ENCODE measurements around the gene CACNG1.

CACNG1 gene

DNA sequence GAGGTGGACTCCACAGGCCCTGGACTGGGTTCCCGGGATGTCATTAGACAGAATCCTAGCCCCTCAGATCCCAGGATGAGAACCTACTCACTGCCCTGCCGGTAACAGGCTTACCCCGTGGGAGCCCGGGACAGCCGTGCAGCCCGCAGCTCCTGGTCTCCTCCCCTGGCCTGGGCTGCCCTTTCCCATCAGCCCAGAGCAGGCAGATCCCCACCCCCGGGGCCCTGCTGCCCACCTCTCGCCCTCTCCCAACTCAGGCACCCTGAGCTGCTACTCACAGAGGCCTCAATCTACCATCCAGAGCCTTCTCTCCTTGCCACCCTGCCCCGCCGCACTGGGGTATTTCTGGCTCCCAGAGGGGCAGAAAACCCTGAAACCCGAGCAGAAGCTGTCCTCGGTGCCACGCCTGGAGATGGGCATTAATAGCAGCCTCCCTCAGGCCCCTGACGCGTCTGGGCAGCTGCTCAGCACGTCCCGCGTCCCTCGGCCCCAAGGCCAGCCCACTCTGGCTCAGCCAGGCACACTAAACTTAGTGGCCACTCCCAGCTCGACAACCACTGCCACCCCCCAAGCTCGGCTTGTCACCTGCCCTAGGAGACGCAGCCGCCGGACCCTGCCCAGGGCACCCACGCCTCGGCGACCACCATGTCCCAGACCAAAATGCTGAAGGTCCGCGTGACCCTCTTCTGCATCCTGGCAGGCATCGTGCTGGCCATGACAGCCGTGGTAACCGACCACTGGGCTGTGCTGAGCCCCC lies at the start of gene CACNG1:
TSS of gene CACNG1 (plus strand) at position 539 of the 757 bp plus-strand sequence. CDS start at position 646, 107 bp downstream.
- no peak for DNase-seq (ENCODE audit: low read depth in 2 of 2)

DNA sequence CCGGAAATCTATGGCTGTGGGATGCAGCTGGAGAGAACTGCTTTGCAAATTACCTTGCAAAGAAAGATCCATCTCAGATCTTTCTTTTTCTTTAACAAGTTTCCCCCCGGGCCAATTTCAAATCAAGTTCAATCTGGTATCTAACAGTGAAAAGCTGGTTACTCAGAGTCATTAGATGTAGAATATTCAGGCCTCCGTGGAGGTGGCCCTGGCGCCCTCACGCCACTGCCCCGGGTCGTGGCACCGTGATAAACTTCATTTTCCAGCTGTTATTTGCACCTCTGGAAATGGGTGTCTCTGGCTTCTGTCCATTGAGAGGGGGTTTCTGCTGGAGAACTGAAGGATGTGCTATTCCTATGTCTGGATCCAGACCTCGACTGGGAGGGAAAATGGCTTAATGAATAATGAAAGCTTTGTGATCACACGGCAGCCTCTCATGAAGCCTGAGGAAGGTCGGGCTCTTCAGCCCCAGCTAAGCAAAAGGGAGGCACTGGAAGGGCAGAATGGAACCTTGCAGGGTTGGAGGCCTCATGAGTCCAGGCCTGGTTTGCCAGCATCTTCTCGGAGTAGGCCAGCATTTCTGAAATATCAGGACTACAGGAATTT lies 49.3 kb upstream of the CACNG1 start:
- no peak for DNase-seq (ENCODE audit: low read depth in 2 of 2)

DNA sequence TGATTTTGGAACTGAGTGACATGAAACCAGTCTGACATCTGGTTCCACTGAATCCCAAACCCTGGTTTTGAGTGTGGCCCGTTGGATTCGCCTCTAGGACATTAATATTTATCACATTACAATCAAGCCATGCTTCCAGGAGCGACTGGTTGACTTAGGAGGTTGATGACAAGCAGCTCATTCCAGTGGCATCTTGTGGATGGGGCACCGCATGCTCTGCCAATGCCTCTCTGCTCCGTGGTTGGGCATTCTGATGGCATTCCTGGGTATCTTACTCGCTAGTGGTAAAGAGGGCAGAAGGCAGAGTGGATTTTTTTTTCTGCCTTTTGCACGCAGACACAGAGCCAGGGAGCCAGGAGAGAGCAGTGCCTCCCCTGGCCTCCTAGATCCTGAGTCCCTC lies 48.4 kb upstream of the CACNG1 start:
- no peak for DNase-seq (ENCODE audit: low read depth in 2 of 2)

DNA sequence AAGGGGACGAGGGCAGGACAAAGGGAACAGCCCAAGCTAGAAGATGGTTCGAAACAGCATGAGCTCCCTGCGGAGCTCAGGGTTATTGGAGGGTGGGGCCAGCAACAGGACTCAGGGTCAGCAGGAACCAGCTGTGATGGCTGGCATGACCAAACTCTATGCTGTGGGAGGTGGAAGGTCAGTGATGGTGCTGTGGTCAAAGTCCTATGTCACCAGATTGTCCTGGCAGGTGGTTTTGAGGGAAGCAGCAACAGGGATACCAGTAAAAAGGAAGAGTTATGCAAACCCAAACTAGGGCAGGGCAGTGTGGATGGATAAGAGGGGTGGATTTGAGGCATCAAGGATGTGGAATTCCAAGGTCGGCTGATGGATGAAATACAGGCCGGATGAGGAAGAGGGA lies 47.4 kb upstream of the CACNG1 start:
- no peak for DNase-seq (ENCODE audit: low read depth in 2 of 2)

DNA sequence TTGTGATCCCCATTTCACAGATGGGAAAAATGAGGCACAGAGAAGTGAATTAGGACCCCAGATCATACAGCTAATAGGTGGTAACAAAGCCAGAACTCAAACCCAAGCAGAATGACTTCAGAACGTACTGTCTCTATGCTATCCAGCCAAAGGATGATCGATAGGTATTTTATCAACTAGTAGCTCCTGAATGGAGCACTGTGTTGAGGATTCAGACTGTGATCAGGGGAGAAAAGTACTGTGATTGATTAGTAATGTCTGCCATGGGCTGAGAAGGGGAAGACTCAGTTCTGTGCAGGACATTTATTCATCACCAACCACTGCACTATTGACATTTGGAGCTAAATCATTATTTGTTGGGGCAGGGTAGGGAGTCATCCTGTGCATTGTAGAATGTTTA lies 41.1 kb upstream of the CACNG1 start:
- no peak for DNase-seq (ENCODE audit: low read depth in 2 of 2)

DNA sequence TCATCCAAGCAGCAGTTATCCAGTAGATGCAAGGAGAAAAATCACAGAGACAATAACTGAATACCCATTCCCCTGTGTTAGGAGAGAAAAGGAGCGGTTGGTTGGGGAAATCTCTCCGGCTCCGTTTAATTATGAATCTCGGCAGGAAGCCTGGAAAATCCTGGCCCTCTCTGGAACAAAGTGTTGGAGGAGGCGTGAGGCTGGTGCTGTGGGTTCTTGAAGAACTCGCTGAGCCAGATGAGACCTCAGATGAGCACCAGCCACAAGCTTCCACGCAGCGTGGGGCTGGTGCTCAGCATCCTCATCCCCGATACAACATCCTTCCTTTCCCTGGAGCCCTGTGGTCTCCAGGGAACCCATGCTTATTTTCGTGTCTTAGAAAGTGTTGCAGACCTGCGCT lies 40.2 kb upstream of the CACNG1 start:
- no peak for DNase-seq (ENCODE audit: low read depth in 2 of 2)

DNA sequence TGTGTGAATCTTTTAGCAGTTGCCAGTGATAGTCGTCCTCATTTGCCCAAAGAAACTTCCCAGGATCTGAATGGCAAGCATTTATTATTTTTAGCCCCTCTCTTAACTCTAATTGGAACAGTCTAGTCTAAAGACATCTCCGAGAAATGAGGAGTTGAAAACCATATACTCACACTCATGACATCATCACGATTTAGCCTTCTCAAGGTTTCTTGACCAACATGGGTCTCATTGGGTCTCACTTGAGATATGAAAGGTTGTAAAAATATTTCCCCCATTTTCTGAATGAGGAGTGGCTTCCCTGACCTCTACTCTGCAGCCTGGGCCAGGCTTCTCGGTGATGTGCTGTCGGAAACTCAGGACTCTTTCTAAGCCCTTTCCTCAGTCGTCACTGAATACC lies 37.1 kb upstream of the CACNG1 start:
- no peak for DNase-seq (ENCODE audit: low read depth in 2 of 2)

- DNase-seq (ENCODE audit: low read depth in 2 of 2), result no peak
Observed at GRCh38 chr17:67008101-67008500, 36.3 kb upstream of the CACNG1 start.

GRCh38 chr17:67011527-67012175 lies 32.7 kb upstream of the CACNG1 start:
- no peak for DNase-seq (ENCODE audit: low read depth in 2 of 2)

DNA sequence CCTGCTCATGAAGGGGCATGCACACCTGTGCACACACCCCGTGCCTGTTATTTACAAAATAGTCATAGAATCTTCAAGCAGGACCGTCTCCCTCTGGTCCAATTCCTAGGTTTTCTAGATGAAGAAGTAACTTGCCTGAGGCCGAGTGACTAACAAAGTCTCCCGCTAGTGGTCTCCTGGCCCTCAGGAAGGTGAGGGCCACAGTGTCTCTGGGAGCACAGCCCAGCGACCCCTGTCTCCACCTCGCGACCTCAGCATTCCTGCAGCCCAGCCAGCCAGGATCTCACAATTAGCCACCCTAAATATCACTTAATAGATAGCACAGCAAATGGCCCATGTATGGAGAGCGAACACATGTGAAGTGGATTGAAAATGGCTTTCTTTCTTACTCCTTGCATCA lies 30.5 kb upstream of the CACNG1 start:
- no peak for DNase-seq (ENCODE audit: low read depth in 2 of 2)

DNA sequence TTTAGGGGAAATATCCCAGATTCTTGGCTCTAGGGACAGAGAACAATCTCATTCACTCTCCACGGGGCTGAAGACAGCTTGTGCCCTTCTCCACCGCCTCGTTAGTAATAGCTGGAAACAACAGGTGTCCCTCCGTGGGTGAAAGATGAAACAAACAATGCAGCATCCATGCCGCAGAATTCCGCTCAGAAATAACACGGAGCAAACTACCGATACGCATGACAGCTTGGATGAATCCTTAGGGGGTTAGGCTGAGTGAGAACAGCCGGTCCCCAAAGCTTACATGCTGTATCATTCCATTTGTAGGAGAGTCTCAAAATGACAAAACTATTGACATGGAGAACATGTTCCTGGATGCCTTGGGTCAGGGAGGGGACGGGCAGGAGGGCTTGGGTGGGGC lies 29.4 kb upstream of the CACNG1 start:
- DNase-seq (ENCODE audit: low read depth in 2 of 2), result no peak

GRCh38 chr17:67016039-67016762 lies 28.2 kb upstream of the CACNG1 start:
- no peak for DNase-seq (ENCODE audit: low read depth in 2 of 2)

DNA sequence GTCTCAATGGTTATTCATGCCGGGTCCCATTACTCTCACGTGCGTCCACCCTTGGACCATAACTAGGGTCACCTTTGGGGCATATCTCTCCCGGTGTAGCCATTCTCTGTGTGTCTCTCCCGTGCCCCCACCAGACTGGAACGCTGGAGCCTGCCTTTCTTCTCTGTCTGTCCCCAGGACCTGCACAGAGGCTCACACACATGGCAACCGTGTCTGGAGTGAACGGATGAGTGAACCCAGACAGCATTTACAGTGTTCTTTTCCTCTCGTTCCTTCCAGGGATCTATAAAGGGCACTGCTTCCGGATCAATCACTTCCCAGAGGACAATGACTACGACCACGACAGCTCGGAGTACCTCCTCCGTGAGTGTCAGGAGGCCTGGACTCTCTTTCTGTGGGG lies 26.4 kb upstream of the CACNG1 start:
- DNase-seq (ENCODE audit: low read depth in 2 of 2), result no peak

GRCh38 chr17:67018471-67019434 lies 25.6 kb upstream of the CACNG1 start:
- DNase-seq (ENCODE audit: low read depth in 2 of 2), result no peak

GRCh38 chr17:67019809-67020208 lies 24.5 kb upstream of the CACNG1 start:
- DNase-seq (ENCODE audit: low read depth in 2 of 2), result no peak

DNA sequence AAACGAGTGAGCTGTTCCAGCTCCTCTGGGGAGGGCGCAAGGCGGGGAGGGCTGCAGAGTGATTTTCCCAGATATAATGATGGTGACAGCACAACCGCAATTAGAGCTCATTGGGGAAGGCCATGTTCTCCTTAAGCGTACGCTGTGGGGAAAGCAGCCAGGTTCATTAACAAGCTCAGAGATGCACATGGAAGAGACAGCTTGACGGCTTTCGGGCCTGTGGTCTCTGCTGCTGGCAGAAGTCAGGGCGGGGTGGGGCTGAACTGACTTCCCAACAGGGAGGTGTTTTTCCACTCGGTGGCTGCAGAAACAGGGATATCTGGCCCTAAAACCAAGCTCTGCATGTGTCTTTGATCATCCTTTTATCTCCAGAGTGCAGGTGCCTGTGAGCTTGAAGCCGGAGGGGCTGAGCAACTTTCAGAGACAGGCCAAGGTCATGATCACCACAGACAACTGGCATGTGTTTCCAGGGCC lies 24.0 kb upstream of the CACNG1 start:
- no peak for DNase-seq (ENCODE audit: low read depth in 2 of 2)

DNA sequence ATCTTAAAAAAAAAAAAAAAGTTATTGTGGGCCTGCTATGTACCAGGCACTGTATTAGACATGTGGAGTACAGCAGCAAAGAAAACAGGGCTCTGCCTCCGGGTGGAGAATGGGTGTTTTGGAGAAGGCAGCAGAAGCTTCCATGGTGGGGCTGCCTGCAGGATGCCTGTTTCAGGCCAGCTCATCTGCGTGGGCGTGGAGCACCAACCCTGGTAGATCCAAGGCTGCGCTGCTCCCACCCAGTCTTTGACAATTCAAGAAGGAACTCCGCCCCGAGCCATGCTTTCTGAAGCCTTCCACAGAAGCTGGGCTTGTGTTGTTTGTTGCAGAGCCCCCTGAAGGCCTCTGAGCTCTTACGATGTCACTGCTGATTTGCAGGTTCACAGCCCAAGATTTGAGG lies 23.2 kb upstream of the CACNG1 start:
- DNase-seq (ENCODE audit: low read depth in 2 of 2), result no peak

DNA sequence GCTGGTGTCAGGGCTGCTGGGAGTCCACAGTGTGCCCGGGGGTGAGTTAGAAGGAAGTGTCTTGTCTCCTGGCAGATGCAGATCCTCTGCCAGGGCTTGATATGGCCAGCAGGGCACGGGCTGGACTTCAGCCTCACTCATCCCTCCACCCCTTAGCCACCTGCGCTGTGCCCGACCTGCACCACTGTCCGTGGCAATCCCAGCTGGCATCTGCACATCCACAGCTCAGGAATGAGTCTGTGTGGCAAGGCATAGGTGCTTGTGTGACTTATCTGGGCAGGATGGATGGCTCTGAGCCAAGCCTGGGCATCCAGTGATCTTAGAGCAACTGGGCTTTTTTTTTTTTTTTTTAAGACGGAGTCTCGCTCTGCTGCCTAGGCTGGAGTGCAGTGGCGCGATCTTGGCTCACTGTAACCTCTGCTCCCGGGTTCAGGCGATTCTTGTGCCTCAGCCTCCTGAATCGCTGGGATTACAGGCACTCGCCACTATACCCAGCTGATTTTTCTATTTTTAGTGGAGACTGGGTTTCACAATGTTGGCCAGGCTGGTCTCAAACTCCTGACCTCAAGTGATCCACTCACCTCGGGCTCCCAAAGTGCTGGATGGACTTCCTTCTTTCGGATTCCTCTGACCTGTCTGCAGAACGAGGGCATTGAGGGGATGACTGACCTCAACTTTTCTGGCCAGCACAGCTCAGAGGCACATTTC lies 22.5 kb upstream of the CACNG1 start:
- no peak for DNase-seq (ENCODE audit: low read depth in 2 of 2)

DNA sequence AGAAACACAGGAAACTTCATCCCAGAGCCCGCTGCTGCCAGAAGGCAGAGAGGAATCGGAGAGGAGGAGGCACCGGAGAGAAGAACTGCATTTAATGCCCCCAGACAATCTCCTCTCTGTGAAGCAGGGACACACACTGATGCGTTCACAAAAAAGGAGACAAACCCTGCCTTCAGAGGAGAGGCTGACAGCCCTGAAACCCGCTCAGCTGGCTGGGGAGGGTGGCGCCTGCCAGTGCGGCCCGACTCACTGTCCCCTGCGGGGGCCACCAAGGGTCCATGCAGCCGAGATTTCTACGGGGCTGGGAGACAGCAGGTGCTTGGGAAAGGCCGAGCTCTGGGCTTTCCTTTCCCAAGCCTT lies 21.9 kb upstream of the CACNG1 start:
- DNase-seq (ENCODE audit: low read depth in 2 of 2), result no peak

DNA sequence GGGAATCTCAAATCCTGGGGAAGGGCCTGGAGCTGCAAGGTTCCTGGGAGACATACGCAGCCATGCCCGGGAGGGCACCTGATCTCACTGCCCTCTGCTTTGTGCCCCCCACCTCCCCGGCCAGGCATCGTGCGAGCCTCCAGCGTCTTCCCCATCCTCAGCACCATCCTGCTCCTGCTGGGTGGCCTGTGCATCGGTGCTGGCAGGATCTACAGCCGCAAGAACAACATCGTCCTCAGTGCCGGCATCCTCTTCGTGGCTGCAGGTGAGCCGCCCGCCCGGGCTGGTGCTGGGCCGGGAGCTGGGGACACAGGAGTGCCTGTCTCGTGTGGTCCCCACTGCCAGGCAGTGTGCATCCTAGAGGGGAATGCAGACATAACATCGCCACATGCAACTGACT lies 19.6 kb upstream of the CACNG1 start:
- DNase-seq (ENCODE audit: low read depth in 2 of 2), result no peak

Data from activated CD4-positive, alpha-beta T cell treated with anti-CD3 and anti-CD28 coated beads for 24 hours (primary cell).